ENCODE measurements around the gene TXNL4A.
"Not testable (repeated sequence)": the region's sequence is repeated elsewhere in the genome, so short reads cannot be mapped to it uniquely, and the experiment has no call there.

Gene TXNL4A

GRCh38 chr18:79999701-80000100 lies 11.3 kb upstream of the TXNL4A start:
- DNase-seq (ENCODE audit: low spot score) = not testable (repeated sequence)

- no peak for DNase-seq (ENCODE audit: low spot score)
These were observed 3.1 kb upstream of the TXNL4A start for GRCh38 chr18:79991494-79991893.

GRCh38 chr18:79989195-79989497 lies 783 bp upstream of the TXNL4A start:
- DNase-seq (ENCODE audit: low spot score) = no peak

- peak; percentile 72 for DNase-seq (ENCODE audit: low spot score)
These were observed 302 bp downstream of the TXNL4A start for GRCh38 chr18:79988071-79988450.

GRCh38 chr18:79987566-79987965 lies 797 bp downstream of the TXNL4A start:
- no peak for DNase-seq (ENCODE audit: low spot score)

GRCh38 chr18:79986726-79987125 lies 1.6 kb downstream of the TXNL4A start:
- DNase-seq (ENCODE audit: low spot score) = no peak

- DNase-seq (ENCODE audit: low spot score) = no peak
These were observed 3.2 kb downstream of the TXNL4A start for GRCh38 chr18:79985172-79985571.

- no peak for DNase-seq (ENCODE audit: low spot score)
These were observed 4.6 kb downstream of the TXNL4A start for GRCh38 chr18:79983793-79984192.

- DNase-seq (ENCODE audit: low spot score) = no peak
These were observed 5.1 kb downstream of the TXNL4A start for GRCh38 chr18:79983253-79983652.

- DNase-seq (ENCODE audit: low spot score) = no peak
These were observed 5.6 kb downstream of the TXNL4A start for GRCh38 chr18:79982736-79983135.

- DNase-seq (ENCODE audit: low spot score) = no peak
These were observed 7.8 kb downstream of the TXNL4A start for GRCh38 chr18:79980585-79980984.

- DNase-seq (ENCODE audit: low spot score) = no peak
These were observed 8.5 kb downstream of the TXNL4A start for GRCh38 chr18:79979843-79980242.

- no peak for DNase-seq (ENCODE audit: low spot score)
These were observed 12.2 kb downstream of the TXNL4A start for GRCh38 chr18:79975985-79976680.

- DNase-seq (ENCODE audit: low spot score) = no peak
These were observed 13.3 kb downstream of the TXNL4A start for GRCh38 chr18:79975043-79975442.

- DNase-seq (ENCODE audit: low spot score) = no peak
These were observed 14.2 kb downstream of the TXNL4A start for GRCh38 chr18:79974025-79974654.

GRCh38 chr18:79973517-79973916 lies 14.8 kb downstream of the TXNL4A start:
- DNase-seq (ENCODE audit: low spot score) = no peak

- no peak for DNase-seq (ENCODE audit: low spot score)
These were observed 15.6 kb downstream of the TXNL4A start for GRCh38 chr18:79972720-79973119.

- no peak for DNase-seq (ENCODE audit: low spot score)
These were observed 16.4 kb downstream of the TXNL4A start for GRCh38 chr18:79971986-79972385.

GRCh38 chr18:79971211-79971952 lies 17.0 kb downstream of the TXNL4A start:
- no peak for DNase-seq (ENCODE audit: low spot score)

- no peak for DNase-seq (ENCODE audit: low spot score)
These were observed 17.8 kb downstream of the TXNL4A start for GRCh38 chr18:79970419-79971133.

- peak; percentile 63 for DNase-seq (ENCODE audit: low spot score)
These were observed 23.1 kb downstream of the TXNL4A start for GRCh38 chr18:79965119-79965902.

Data from SK-N-DZ (cell line).